Motor neuron (in vitro differentiated cells): ENCODE results near the gene PTGS2. TPM values are rescaled to one million over a fixed set of nuclear protein-coding genes. Genes with fewer than 3 reads are reported as not detected.

Source experiments
- ATAC-seq, 8 experiments: fragments of 200-7000 bp; cut with Tn5 transposase; replicated peaks in 6 of 8; 2 replicates each; pipeline ENCODE4 v1.8.0; 2021; ENCODE audit warnings: mild to moderate bottlenecking in 8 of 8, moderate library complexity in 8 of 8
- H3K27ac ChIP-seq, 2 donors: fragments of 250-450 bp; sonication (Bioruptor Pico); 2 replicates each; pipeline ENCODE4 v1.9.0; 2021; ENCODE audit warnings: antibody characterized with exemption in 2 of 2, mild to moderate bottlenecking in 2 of 2, moderate library complexity in 1 of 2
- H3K4me1 ChIP-seq, 2 donors: fragments of 250-450 bp; sonication (Bioruptor Pico); replicated peaks in 1 of 2; 2 replicates each; pipeline ENCODE4 v1.6.1; 2021; ENCODE audit warnings: antibody characterized with exemption in 2 of 2, mild to moderate bottlenecking in 2 of 2, moderate library complexity in 1 of 2
- H3K4me3 ChIP-seq, 5 donors: fragments of 250-450 bp; sonication (Bioruptor Pico); 2 replicates each; pipeline ENCODE4 v1.9.0; 2021; ENCODE audit warnings: antibody characterized with exemption in 5 of 5, mild to moderate bottlenecking in 5 of 5, moderate library complexity in 4 of 5
- WGBS, 10 experiments: fragments of 450-650 bp; shearing (Covaris generic); methylation state at CpG; one replicate each; pipeline ENCODE4 v1.0.0; 2022; 5-methylcytosine and 5-hydroxymethylcytosine counted together
- in situ Hi-C, 9 experiments: fragments of 400-800 bp; cut with MboI; loops; one replicate each; pipeline ENCODE4 v1.15.0; 2021; ENCODE audit warnings: low sequenced_read_pairs in 9 of 9, low pct_unique_long_range_greater_than_20kb in 2 of 9; ENCODE audit not compliant: unreplicated experiment in 9 of 9
- total RNA-seq, 8 experiments: library from RNA; unstranded; fragments of 300-600 nt; gene quantifications; 2 replicates each; pipeline versions ENCODE4 v1.2.3 to v1.2.4, GENCODE V29; 2022

The PTGS2 gene
- total RNA-seq, 8 experiments from 2014 or later, result 0.11 to 2.3 (median 0.80) TPM

- in situ Hi-C loops, result no loop called here
- Histone ChIP-seq H3K4me3 (no peak overlapping the region), H3K27ac (no peak overlapping the region), H3K4me1 (no peaks in the 10 kb centered on the region)
- ATAC-seq, result no peak
- WGBS, 10 experiments, result 78 to 100% (median 89%) methylated on average over 1 of the region's 1 CpG; no CpG with 5 or more reads in 5 of the 10 experiments
These were observed 50.9 kb downstream of the PTGS2 start for GRCh38 chr1:186629341-186629740.

- no peak for ATAC-seq
- Histone ChIP-seq H3K4me1 (no peaks in the 10 kb centered on the region), H3K4me3 (no peak overlapping the region), H3K27ac (no peak overlapping the region)
- in situ Hi-C loops, result no loop called here
These were observed 51.3 kb downstream of the PTGS2 start for GRCh38 chr1:186628910-186629309.

- WGBS, 10 experiments, result 11 to 51% (median 41%) methylated on average over 2 of the region's 2 CpGs; no CpG with 5 or more reads in 2 of the 10 experiments
- ATAC-seq, result no peak
- Histone ChIP-seq H3K27ac (no peak overlapping the region), H3K4me1 (no peaks in the 10 kb centered on the region), H3K4me3 (no peak overlapping the region)
- in situ Hi-C loops, result no loop called here
These were observed 53.2 kb downstream of the PTGS2 start for GRCh38 chr1:186627019-186627418.

- in situ Hi-C loops, result no loop called here
- Histone ChIP-seq H3K4me1 (no peaks in the 10 kb centered on the region), H3K27ac (no peak overlapping the region), H3K4me3 (no peak overlapping the region)
- 0 to 100% (median 89%) methylated on average over 1 to 3 of the region's 3 CpGs; no CpG with 5 or more reads in 1 of the 10 experiments for WGBS, 10 experiments
- no peak for ATAC-seq
These were observed 53.8 kb downstream of the PTGS2 start for GRCh38 chr1:186626356-186626932.

- whole genome bisulfite sequencing, 10 experiments, result 22 to 100% (median 96%) methylated on average over 1 to 6 of the region's 6 CpGs; no CpG with 5 or more reads in 1 of the 10 experiments
- in situ Hi-C loops, result loop anchor here in 2 of 9 experiments (25.0 kb wide), 1 partner anchor 364 kb away; no protein-coding TSS in a partner anchor
- ATAC-seq, result no peak
- Histone ChIP-seq H3K4me1 (no peaks in the 10 kb centered on the region), H3K4me3 (no peak overlapping the region), H3K27ac (no peak overlapping the region)
These were observed 56.7 kb downstream of the PTGS2 start for GRCh38 chr1:186623551-186623950.

Other genes starting within 250 kb of the PTGS2 start
- 1 to 10 TPM in 2 of 8 experiments, under 1 TPM in 6; 0.29 to 1.5 (median 0.57) TPM for gene PDC, start 219.3 kb downstream of the PTGS2 start, total RNA-seq
- gene PLA2G4A, start 148.5 kb upstream of the PTGS2 start, total RNA-seq, result 10 to 100 TPM in 3 of 8 experiments, 1 to 10 TPM in 5; 2.9 to 74.0 (median 5.9) TPM